ENCODE data around the gene OR52E8.

Gene OR52E8

GRCh38 chr11:5807580-5807979 lies 49.9 kb downstream of the OR52E8 start:
- no peak for DNase-seq

Data from effector CD4-positive, alpha-beta T cell (primary cell).